ENCODE measurements around the gene SUMF1. TPM values are rescaled to one million over a fixed set of nuclear protein-coding genes. Genes with fewer than 3 reads are reported as not detected.

Gene SUMF1
- total RNA-seq, 1 experiment from 2014 or later = 79.1 TPM

DNA sequence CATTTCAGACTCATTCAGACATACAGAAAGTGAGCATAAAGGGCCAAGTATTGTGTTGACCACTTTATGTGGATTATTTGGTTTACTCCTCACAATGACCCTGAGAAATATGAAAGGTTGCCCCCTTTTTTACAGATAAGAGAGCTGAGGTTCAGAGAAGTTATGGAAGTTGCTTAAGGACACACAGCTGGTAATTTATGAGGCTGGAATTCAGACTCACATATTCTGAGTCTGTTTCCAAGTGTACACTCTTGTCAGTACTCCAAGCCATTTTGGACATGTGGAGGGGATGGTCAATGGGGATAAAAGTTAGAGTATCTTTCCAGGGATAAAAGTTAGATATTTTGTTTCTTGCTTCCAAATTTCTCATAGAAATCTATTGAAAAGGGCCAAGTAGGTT is 42.0 kb upstream of the SUMF1 start:
- intact Hi-C loops (cut with micrococcal nuclease) = no loop called here
- Histone ChIP-seq H3K79me2 (ENCODE audit: low read length) (no peaks in the 10 kb centered on the region), H3K27me3 (ENCODE audit: low read length) (no peaks in the 10 kb centered on the region), H2AFZ (ENCODE audit: low read length) (no peak overlapping the region), H3K4me1 (ENCODE audit: insufficient read depth, low read length) (no peaks in the 10 kb centered on the region), H3K9me3 (ENCODE audit: low read length) (no peaks in the 10 kb centered on the region), H3K4me3 (ENCODE audit: low read length) (no peak overlapping the region), H4K20me1 (ENCODE audit: low read length) (no peaks in the 10 kb centered on the region), H3K36me3 (ENCODE audit: low read depth, low read length) (no peaks in the 10 kb centered on the region), H3K9ac (ENCODE audit: low read length) (no peak overlapping the region), H3K4me2 (ENCODE audit: low read length) (no peak overlapping the region), H3K9me2 (replicated peaks; ENCODE audit: low read length) (no peaks in the 10 kb centered on the region), H3K27ac (ENCODE audit: low read length) (no peak overlapping the region), H3F3A (ENCODE audit: low read length, unreplicated experiment) (no peaks in the 10 kb centered on the region)
- ATAC-seq (no peak), DNase-seq (no peak)
- BruUV-seq (replicated peaks) = no TSS peak
- TF ChIP-seq EZH2phosphoT487 (IDR thresholded peaks at IDR 0.05; ENCODE audit: borderline replicate concordance, low read length) = no peak
- TF ChIP-seq, protein P1, sequence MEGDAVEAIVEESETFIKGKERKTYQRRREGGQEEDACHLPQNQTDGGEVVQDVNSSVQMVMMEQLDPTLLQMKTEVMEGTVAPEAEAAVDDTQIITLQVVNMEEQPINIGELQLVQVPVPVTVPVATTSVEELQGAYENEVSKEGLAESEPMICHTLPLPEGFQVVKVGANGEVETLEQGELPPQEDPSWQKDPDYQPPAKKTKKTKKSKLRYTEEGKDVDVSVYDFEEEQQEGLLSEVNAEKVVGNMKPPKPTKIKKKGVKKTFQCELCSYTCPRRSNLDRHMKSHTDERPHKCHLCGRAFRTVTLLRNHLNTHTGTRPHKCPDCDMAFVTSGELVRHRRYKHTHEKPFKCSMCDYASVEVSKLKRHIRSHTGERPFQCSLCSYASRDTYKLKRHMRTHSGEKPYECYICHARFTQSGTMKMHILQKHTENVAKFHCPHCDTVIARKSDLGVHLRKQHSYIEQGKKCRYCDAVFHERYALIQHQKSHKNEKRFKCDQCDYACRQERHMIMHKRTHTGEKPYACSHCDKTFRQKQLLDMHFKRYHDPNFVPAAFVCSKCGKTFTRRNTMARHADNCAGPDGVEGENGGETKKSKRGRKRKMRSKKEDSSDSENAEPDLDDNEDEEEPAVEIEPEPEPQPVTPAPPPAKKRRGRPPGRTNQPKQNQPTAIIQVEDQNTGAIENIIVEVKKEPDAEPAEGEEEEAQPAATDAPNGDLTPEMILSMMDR (conservative IDR thresholded peaks at IDR 0.05; ENCODE audit: low read depth, low read length) = no peak
- no peak for TF ChIP-seq EZH2 (IDR thresholded peaks at IDR 0.05; ENCODE audit: low read length, unreplicated experiment)
- ChIA-PET POLR2A (ENCODE audit: unreplicated experiment) (no interaction called here), CTCF (interaction anchor here (0.6 kb wide), 1 partner anchor 124 kb away, joined by 4 read pairs; no protein-coding TSS in a partner anchor)

GRCh38 chr3:4508048-4508981 is 41.2 kb upstream of the SUMF1 start:
- Histone ChIP-seq H3K9me3 (ENCODE audit: low read length) (no peaks in the 10 kb centered on the region), H4K20me1 (ENCODE audit: low read length) (no peaks in the 10 kb centered on the region), H3K4me2 (ENCODE audit: low read length) (no peak overlapping the region), H2AFZ (ENCODE audit: low read length) (no peak overlapping the region), H3K4me3 (ENCODE audit: low read length) (no peak overlapping the region), H3K9ac (ENCODE audit: low read length) (no peak overlapping the region), H3K27me3 (ENCODE audit: low read length) (no peaks in the 10 kb centered on the region), H3F3A (ENCODE audit: low read length, unreplicated experiment) (no peaks in the 10 kb centered on the region), H3K79me2 (ENCODE audit: low read length) (no peaks in the 10 kb centered on the region), H3K36me3 (ENCODE audit: low read depth, low read length) (no peaks in the 10 kb centered on the region), H3K27ac (ENCODE audit: low read length) (no peak overlapping the region), H3K9me2 (replicated peaks; ENCODE audit: low read length) (no peaks in the 10 kb centered on the region), H3K4me1 (ENCODE audit: insufficient read depth, low read length) (no peaks in the 10 kb centered on the region)
- intact Hi-C loops (cut with micrococcal nuclease) = no loop called here
- BruUV-seq (replicated peaks) = no TSS peak
- TF ChIP-seq, protein P1 (conservative IDR thresholded peaks at IDR 0.05; ENCODE audit: low read depth, low read length) = no peak
- TF ChIP-seq EZH2 (IDR thresholded peaks at IDR 0.05; ENCODE audit: low read length, unreplicated experiment) = no peak
- TF ChIP-seq EZH2phosphoT487 (IDR thresholded peaks at IDR 0.05; ENCODE audit: borderline replicate concordance, low read length) = no peak
- ATAC-seq (no peak), DNase-seq (no peak)
- POLR2A ChIA-PET (ENCODE audit: unreplicated experiment) = no interaction called here
- CTCF ChIA-PET = interaction anchor here (0.6 kb wide), 1 partner anchor 125 kb away, joined by 4 read pairs; no protein-coding TSS in a partner anchor

DNA sequence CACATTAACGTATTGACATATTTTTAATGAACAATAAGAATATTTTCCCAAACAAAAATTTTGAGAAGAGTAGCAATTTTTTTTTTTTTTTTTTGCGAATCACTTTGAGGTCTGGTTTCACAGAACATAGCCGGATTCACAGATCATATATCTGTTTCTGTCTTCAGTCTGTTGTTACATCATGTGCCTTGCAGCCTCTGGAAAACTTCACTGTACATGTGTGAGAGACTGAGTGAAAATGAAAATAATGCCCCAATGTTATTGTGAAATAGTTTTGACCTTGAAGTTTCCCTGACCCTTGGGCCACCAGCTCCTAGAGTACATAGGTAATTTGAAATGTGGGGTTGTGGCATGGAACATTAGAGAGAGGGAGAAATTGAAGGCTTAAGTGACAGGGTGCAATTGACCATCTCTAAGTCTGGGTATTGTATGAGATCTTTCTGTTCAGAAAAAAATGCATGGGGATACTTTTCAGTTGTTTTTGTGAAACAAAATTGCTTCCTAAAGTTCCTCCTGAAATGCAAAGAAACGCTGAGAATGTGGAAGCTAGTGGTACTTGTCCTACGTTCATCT is 40.0 kb upstream of the SUMF1 start:
- Histone ChIP-seq H3K4me3 (ENCODE audit: low read length) (no peak overlapping the region), H3K4me1 (ENCODE audit: insufficient read depth, low read length) (no peaks in the 10 kb centered on the region), H3K79me2 (ENCODE audit: low read length) (no peaks in the 10 kb centered on the region), H3F3A (ENCODE audit: low read length, unreplicated experiment) (no peaks in the 10 kb centered on the region), H3K9me2 (replicated peaks; ENCODE audit: low read length) (no peaks in the 10 kb centered on the region), H3K27me3 (ENCODE audit: low read length) (no peaks in the 10 kb centered on the region), H3K9ac (ENCODE audit: low read length) (no peak overlapping the region), H3K27ac (ENCODE audit: low read length) (no peak overlapping the region), H3K9me3 (ENCODE audit: low read length) (no peaks in the 10 kb centered on the region), H2AFZ (ENCODE audit: low read length) (no peak overlapping the region), H3K36me3 (ENCODE audit: low read depth, low read length) (no peaks in the 10 kb centered on the region), H4K20me1 (ENCODE audit: low read length) (no peaks in the 10 kb centered on the region), H3K4me2 (ENCODE audit: low read length) (no peak overlapping the region)
- DNase-seq (no peak), ATAC-seq (no peak)
- no TSS peak for BruUV-seq (replicated peaks)
- intact Hi-C loops (cut with micrococcal nuclease) = no loop called here
- CTCF ChIA-PET = no interaction called here
- TF ChIP-seq EZH2phosphoT487 (IDR thresholded peaks at IDR 0.05; ENCODE audit: borderline replicate concordance, low read length) = no peak
- TF ChIP-seq, protein P1 (conservative IDR thresholded peaks at IDR 0.05; ENCODE audit: low read depth, low read length) = no peak
- TF ChIP-seq EZH2 (IDR thresholded peaks at IDR 0.05; ENCODE audit: low read length, unreplicated experiment) = no peak
- POLR2A ChIA-PET (ENCODE audit: unreplicated experiment) = no interaction called here

Data from PC-3 (cell line).